Fibroblast of lung (primary cell): Measurements from ENCODE around the gene BATF.

Experiments used
- CTCF ChIP-seq, 2 donors: IDR thresholded peaks in 1 of 2; conservative IDR thresholded peaks in 1 of 2; 1 replicate in 1 of 2; 2 replicates in 1 of 2; pipeline ENCODE4 v1.5.1; 2011 to 2012; ENCODE audit warnings: low read length in 2 of 2, control low read depth in 1 of 2, inconsistent platforms in 1 of 2, low read depth in 1 of 2, mild to moderate bottlenecking in 1 of 2
- EZH2 ChIP-seq: IDR thresholded peaks from 2 replicates; pipeline ENCODE4 v1.5.1; 2012; ENCODE audit warnings: low read length, control low read depth, mild to moderate bottlenecking; ENCODE audit errors: missing control alignments

- TF ChIP-seq CTCF (conservative IDR thresholded peaks at IDR 0.05 in 1 of 2, IDR thresholded peaks at IDR 0.05 in 1 of 2; ENCODE audit: low read depth in 1 of 2, low read length in 2 of 2) = no peak
- TF ChIP-seq EZH2 = no peak
These were observed 25.1 kb upstream of the BATF start for GRCh38 chr14:75497191-75497590.
